HepG2 (cell line): Measurements from ENCODE around the gene FLOT2. TPM values are rescaled to one million over a fixed set of nuclear protein-coding genes. Genes with fewer than 3 reads are reported as not detected.
A peak's percentile ranks its signal among the peaks of the same experiment; 100 is the strongest.

Experiments
- BHLHE40 ChIP-seq: IDR thresholded peaks from 2 replicates; pipeline ENCODE4 v1.6.1; 2011; ENCODE audit warnings: low read length, improper control_type of control experiment
- CBX5 ChIP-seq: sonication (generic); formaldehyde crosslinking; IDR thresholded peaks from 2 replicates; pipeline ENCODE4 v1.4.0; 2020; ENCODE audit warnings: missing genetic modification reagents, borderline replicate concordance
- EP300 ChIP-seq, 3 experiments: sonication (generic) in 1 of 3; formaldehyde crosslinking in 1 of 3; IDR thresholded peaks; 2 replicates each; pipeline versions ENCODE4 v1.5.1 to v1.6.1; 2011 to 2020; ENCODE audit warnings: low read depth in 2 of 3, low read length in 2 of 3, borderline replicate concordance in 1 of 3, improper control_type of control experiment in 1 of 3, mild to moderate bottlenecking in 1 of 3, missing genetic modification reagents in 1 of 3, moderate library complexity in 1 of 3
- ESRRA ChIP-seq: sonication (generic); formaldehyde crosslinking; IDR thresholded peaks from 2 replicates; pipeline ENCODE4 v1.5.1; 2020; ENCODE audit warnings: mild to moderate bottlenecking, low read depth, missing genetic modification reagents
- GZF1 ChIP-seq: sonication (generic); formaldehyde crosslinking; IDR thresholded peaks from 2 replicates; pipeline ENCODE4 v1.5.1; 2020; ENCODE audit warnings: mild to moderate bottlenecking, missing genetic modification reagents
- ISL2 ChIP-seq: sonication (generic); formaldehyde crosslinking; IDR thresholded peaks from 2 replicates; pipeline ENCODE4 v1.5.0; 2020; ENCODE audit warnings: missing genetic modification reagents
- KAT8 ChIP-seq: IDR thresholded peaks from 2 replicates; pipeline ENCODE4 v1.6.1; 2016; ENCODE audit warnings: missing genetic modification reagents, missing compliant biosample characterization
- KLF12 ChIP-seq: sonication (generic); formaldehyde crosslinking; IDR thresholded peaks from 2 replicates; pipeline ENCODE4 v1.4.0; 2020; ENCODE audit warnings: missing genetic modification reagents, borderline replicate concordance
- NR2F6 ChIP-seq, 2 experiments: IDR thresholded peaks; 2 replicates each; pipeline ENCODE4 v1.6.1; 2016; ENCODE audit warnings: antibody characterized with exemption in 1 of 2, mild to moderate bottlenecking in 1 of 2
- PCBP2 ChIP-seq: fragments of 200-400 bp; formaldehyde crosslinking; optimal IDR thresholded peaks from 2 replicates; pipeline ENCODE3; 2018; ENCODE audit warnings: low read length, low read depth; ENCODE audit not compliant: poor library complexity, severe bottlenecking
- RBAK ChIP-seq: sonication (generic); formaldehyde crosslinking; IDR thresholded peaks from 2 replicates; pipeline ENCODE4 v1.5.1; 2020; ENCODE audit warnings: mild to moderate bottlenecking, missing genetic modification reagents
- SIX1 ChIP-seq: sonication (generic); formaldehyde crosslinking; IDR thresholded peaks from 2 replicates; pipeline ENCODE4 v1.4.0; 2020; ENCODE audit warnings: missing genetic modification reagents, borderline replicate concordance
- SMC3 ChIP-seq: IDR thresholded peaks from 2 replicates; pipeline ENCODE4 v1.6.1; 2011; ENCODE audit warnings: low read length, improper control_type of control experiment
- SRSF9 ChIP-seq: fragments of 200-400 bp; formaldehyde crosslinking; IDR thresholded peaks from 2 replicates; pipeline ENCODE4 v1.6.1; 2018; ENCODE audit warnings: borderline replicate concordance, mild to moderate bottlenecking, low read depth, low read length; ENCODE audit not compliant: insufficient read depth, poor library complexity, severe bottlenecking
- ZBTB20 ChIP-seq: sonication (generic); formaldehyde crosslinking; IDR thresholded peaks from 2 replicates; pipeline ENCODE4 v1.8.1; 2023; ENCODE audit warnings: missing genetic modification reagents, low read depth, mild to moderate bottlenecking, borderline replicate concordance
- ZKSCAN8 ChIP-seq: IDR thresholded peaks from 2 replicates; pipeline ENCODE4 v1.6.1; 2016; ENCODE audit warnings: borderline replicate concordance, missing genetic modification reagents, missing compliant biosample characterization
- ZNF382 ChIP-seq: sonication (generic); formaldehyde crosslinking; IDR thresholded peaks from 2 replicates; pipeline ENCODE4 v1.5.0; 2020; ENCODE audit warnings: missing genetic modification reagents, mild to moderate bottlenecking, borderline replicate concordance
- ZNF530 ChIP-seq: sonication (generic); formaldehyde crosslinking; IDR thresholded peaks from 2 replicates; pipeline ENCODE4 v1.5.0; 2020; ENCODE audit warnings: low read depth, mild to moderate bottlenecking, missing genetic modification reagents
- ZNF607 ChIP-seq: sonication (generic); formaldehyde crosslinking; IDR thresholded peaks from 2 replicates; pipeline ENCODE4 v1.5.1; 2020; ENCODE audit warnings: missing genetic modification reagents, mild to moderate bottlenecking, borderline replicate concordance
- ZNF749 ChIP-seq: sonication (generic); formaldehyde crosslinking; IDR thresholded peaks from 2 replicates; pipeline ENCODE4 v1.8.0; 2022; ENCODE audit warnings: mild to moderate bottlenecking, missing genetic modification reagents, moderate library complexity, borderline replicate concordance
- polyA plus RNA-seq, 8 experiments: library from polyadenylated mRNA; depleted of rRNA in 3 of 8; stranded (reverse) in 7 of 8; unstranded in 1 of 8; fragments of >200 nt; fragmentation: Illumina TruSeq in 4 of 8; extraction: Trizol in 4 of 8; gene quantifications; 2 replicates each; pipeline versions ENCODE4 v1.2.1 to v1.2.3, GENCODE V29; 2011 to 2016; ENCODE audit warnings: low read depth in 4 of 8, missing spikeins in 1 of 8, mixed read lengths in 1 of 8; ENCODE audit not compliant: insufficient read depth in 1 of 8
- total RNA-seq, 5 experiments: library from RNA; depleted of rRNA; stranded (reverse); fragments of >200 nt; fragmentation: Illumina TruSeq; extraction: Trizol; gene quantifications; 2 replicates each; pipeline ENCODE4 v1.2.3, GENCODE V29; 2016; ENCODE audit warnings: low read depth in 1 of 5
- TF ChIP-seq, protein P1 (sequence below): IDR thresholded peaks from 2 replicates; pipeline ENCODE4 v1.6.1; 2016; ENCODE audit warnings: missing biosample characterization, missing genetic modification reagents, low read depth
- TF ChIP-seq, protein P2 (sequence below): fragments of 450-650 bp; IDR thresholded peaks from 2 replicates; pipeline ENCODE4 v1.6.1; 2017
- TF ChIP-seq, protein P3 (sequence below): sonication (generic); formaldehyde crosslinking; IDR thresholded peaks from 2 replicates; pipeline ENCODE4 v1.4.0; 2020; ENCODE audit warnings: missing genetic modification reagents, low read depth, mild to moderate bottlenecking, borderline replicate concordance
- TF ChIP-seq, protein P4 (sequence below): sonication (generic); formaldehyde crosslinking; IDR thresholded peaks from 2 replicates; pipeline ENCODE4 v1.5.0; 2020; ENCODE audit warnings: mild to moderate bottlenecking, missing genetic modification reagents

Gene FLOT2
- total and polyA plus RNA-seq, 2 of the 13 experiments (the other 11 are each of a cell fraction or from before 2014, with no cell fraction given): 54.3 to 54.5 TPM

DNA sequence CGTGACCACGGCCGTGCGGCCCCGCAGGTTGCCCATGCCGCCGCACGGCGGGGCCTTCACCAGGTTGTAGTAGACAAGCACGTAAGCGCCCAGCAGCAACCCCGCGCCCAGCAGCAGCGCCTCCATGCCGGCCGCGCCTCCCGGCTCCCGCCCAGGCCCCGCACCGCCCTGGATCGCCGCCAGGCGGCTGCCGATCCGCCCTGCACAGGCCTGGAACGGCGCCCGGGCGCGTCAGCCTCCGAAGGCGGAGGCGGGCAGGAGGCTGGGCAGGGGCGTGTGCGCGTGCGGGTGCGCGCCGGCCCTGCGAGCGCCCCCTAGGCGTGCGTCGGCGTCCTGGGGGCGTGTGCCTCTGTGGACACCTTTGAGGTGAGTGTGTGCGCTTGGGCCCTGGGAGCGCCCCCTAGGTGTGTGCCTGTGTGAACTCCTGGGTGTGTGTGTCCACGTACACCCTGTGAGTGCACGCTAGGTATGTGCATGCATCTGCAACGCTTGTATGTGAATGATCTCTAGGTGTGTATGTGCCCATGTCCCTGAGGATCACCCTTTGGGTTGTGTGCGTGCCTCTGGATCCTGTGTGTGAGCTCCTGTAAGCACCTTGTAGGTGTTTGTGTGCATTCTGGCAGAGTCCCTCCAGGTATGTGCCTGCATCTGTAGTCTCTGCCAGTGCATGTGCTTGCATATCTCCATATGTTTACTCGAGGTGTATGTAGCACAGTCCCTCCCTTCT is 5.4 kb upstream of the FLOT2 start, which contains the start of gene DHRS13 (continued):
- TF ChIP-seq, protein P1, sequence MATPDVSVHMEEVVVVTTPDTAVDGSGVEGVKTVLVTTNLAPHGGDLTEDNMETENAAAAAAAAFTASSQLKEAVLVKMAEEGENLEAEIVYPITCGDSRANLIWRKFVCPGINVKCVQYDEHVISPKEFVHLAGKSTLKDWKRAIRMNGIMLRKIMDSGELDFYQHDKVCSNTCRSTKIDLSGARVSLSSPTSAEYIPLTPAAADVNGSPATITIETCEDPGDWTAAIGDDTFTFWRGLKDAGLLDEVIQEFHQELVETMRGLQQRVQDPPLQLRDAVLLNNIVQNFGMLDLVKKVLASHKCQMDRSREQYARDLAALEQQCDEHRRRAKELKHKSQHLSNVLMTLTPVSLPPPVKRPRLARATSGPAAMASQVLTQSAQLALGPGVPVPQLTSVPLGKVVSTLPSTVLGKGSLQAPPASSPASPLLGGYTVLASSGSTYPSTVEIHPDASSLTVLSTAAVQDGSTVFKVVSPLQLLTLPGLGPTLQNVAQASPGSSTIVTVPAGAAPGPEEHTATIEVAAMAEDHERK (CRISPR knock-in tag): peak; percentile 83
- TF ChIP-seq ZNF530 (CRISPR knock-in tag) (no peak), ESRRA (CRISPR knock-in tag) (0 out of 2 replicates have a peak, but pooled peaks have one; percentile 45), KAT8 (CRISPR knock-in tag) (peak; percentile 74; the same call in 1 of the 2 replicates), EP300 (IDR thresholded peaks at IDR 0.05; ENCODE audit: low read depth in 2 of 2, low read length in 2 of 2) (peak in 1 of 2 experiments; percentile 40; a peak in 1 of 4 replicates), EP300 (CRISPR knock-in tag; IDR thresholded peaks at IDR 0.05; ENCODE audit: borderline replicate concordance) (no peak; the same call in 1 of the 2 replicates), GZF1 (no peak), ZNF607 (CRISPR knock-in tag) (no peak), CBX5 (peak; percentile 76), ISL2 (CRISPR knock-in tag) (no peak; the same call in 1 of the 2 replicates), RBAK (no peak), BHLHE40 (peak; percentile 85), PCBP2 (no peak), KLF12 (peak; percentile 86; the same call in 1 of the 2 replicates), SMC3 (peak; percentile 9; the same call in 1 of the 2 replicates), NR2F6 (IDR thresholded peaks at IDR 0.05) (no peak), NR2F6 (CRISPR knock-in tag; IDR thresholded peaks at IDR 0.05) (peak; percentile 65), ZNF382 (CRISPR knock-in tag) (no peak), SIX1 (CRISPR knock-in tag) (no peak), SRSF9 (no peak), ZBTB20 (CRISPR knock-in tag) (peak; percentile 55; the same call in 1 of the 2 replicates), ZNF749 (CRISPR knock-in tag) (no peak), ZKSCAN8 (CRISPR knock-in tag) (peak; percentile 79; the same call in 1 of the 2 replicates)
- TF ChIP-seq, protein P2, sequence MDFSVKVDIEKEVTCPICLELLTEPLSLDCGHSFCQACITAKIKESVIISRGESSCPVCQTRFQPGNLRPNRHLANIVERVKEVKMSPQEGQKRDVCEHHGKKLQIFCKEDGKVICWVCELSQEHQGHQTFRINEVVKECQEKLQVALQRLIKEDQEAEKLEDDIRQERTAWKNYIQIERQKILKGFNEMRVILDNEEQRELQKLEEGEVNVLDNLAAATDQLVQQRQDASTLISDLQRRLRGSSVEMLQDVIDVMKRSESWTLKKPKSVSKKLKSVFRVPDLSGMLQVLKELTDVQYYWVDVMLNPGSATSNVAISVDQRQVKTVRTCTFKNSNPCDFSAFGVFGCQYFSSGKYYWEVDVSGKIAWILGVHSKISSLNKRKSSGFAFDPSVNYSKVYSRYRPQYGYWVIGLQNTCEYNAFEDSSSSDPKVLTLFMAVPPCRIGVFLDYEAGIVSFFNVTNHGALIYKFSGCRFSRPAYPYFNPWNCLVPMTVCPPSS: no peak
- TF ChIP-seq, protein P3, sequence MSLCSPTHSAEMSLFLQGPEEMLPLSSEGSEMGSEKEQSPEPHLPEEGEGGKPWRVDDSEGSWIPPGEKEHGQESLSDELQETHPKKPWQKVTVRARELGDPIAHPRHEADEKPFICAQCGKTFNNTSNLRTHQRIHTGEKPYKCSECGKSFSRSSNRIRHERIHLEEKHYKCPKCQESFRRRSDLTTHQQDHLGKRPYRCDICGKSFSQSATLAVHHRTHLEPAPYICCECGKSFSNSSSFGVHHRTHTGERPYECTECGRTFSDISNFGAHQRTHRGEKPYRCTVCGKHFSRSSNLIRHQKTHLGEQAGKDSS: peak; percentile 94
- TF ChIP-seq, protein P4, sequence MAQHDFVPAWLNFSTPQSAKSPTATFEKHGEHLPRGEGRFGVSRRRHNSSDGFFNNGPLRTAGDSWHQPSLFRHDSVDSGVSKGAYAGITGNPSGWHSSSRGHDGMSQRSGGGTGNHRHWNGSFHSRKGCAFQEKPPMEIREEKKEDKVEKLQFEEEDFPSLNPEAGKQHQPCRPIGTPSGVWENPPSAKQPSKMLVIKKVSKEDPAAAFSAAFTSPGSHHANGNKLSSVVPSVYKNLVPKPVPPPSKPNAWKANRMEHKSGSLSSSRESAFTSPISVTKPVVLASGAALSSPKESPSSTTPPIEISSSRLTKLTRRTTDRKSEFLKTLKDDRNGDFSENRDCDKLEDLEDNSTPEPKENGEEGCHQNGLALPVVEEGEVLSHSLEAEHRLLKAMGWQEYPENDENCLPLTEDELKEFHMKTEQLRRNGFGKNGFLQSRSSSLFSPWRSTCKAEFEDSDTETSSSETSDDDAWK: no peak
